Kidney (tissue), 14 donors: ENCODE results near the gene CD69. TPM values are rescaled to one million over a fixed set of nuclear protein-coding genes. Genes with fewer than 3 reads are reported as not detected.

Experiments
- DNase-seq, 5 donors: peaks; one replicate each; pipeline ENCODE4 v3.0.0-alpha.2; 2013 to 2020
- FAIRE-seq: peaks from 2 replicates; lab custom pipeline; 2012; peaks lifted over from hg19 to GRCh38; lab: Jason Lieb, UNC
- H3K27ac ChIP-seq, 2 donors: one replicate each; pipeline ENCODE4 v1.7.0; 2013; ENCODE audit warnings: low read depth in 2 of 2, low read length in 2 of 2, inconsistent platforms in 1 of 2
- H3K27me3 ChIP-seq: one replicate; pipeline ENCODE4 v1.7.1; 2013; ENCODE audit warnings: low read length, inconsistent platforms; ENCODE audit not compliant: control insufficient read depth, insufficient read depth
- H3K36me3 ChIP-seq, 3 donors: one replicate each; pipeline versions ENCODE4 v1.7.0 to v1.7.1; 2013; ENCODE audit warnings: low read length in 3 of 3, control low read depth in 1 of 3, inconsistent platforms in 1 of 3; ENCODE audit not compliant: insufficient read depth in 3 of 3, control insufficient read depth in 2 of 3
- H3K4me1 ChIP-seq, 3 donors: one replicate each; pipeline versions ENCODE4 v1.7.0 to v1.7.1; 2013; ENCODE audit warnings: low read length in 3 of 3, inconsistent platforms in 1 of 3, low read depth in 1 of 3; ENCODE audit not compliant: control insufficient read depth in 2 of 3, insufficient read depth in 2 of 3
- H3K4me3 ChIP-seq, 3 donors: one replicate each; pipeline versions ENCODE4 v1.7.0 to v1.8.1; 2013; ENCODE audit warnings: low read length in 3 of 3, control low read depth in 1 of 3, inconsistent platforms in 1 of 3
- H3K9ac ChIP-seq, 3 donors: one replicate each; pipeline versions ENCODE4 v1.7.0 to v1.7.1; 2013; ENCODE audit warnings: low read length in 3 of 3, control low read depth in 1 of 3, inconsistent platforms in 1 of 3
- H3K9me3 ChIP-seq, 3 donors: one replicate each; pipeline versions ENCODE4 v1.7.0 to v1.7.1; 2013; ENCODE audit warnings: low read length in 3 of 3, control low read depth in 1 of 3, inconsistent platforms in 1 of 3; ENCODE audit not compliant: control insufficient read depth in 2 of 3, insufficient read depth in 1 of 3
- CTCF ChIP-seq: IDR thresholded peaks from 3 replicates; pipeline ENCODE4 v1.5.1; 2012; ENCODE audit warnings: mild to moderate bottlenecking, moderate library complexity, borderline replicate concordance; ENCODE audit not compliant: insufficient read depth; ENCODE audit errors: extremely low read depth
- intact Hi-C: fragments of 100-400 bp; cut with DNase I; formaldehyde crosslinking; loops from one replicate; pipeline ENCODE4 v1.11.1; 2022
- polyA plus RNA-seq: library from polyadenylated mRNA; stranded (reverse); fragments of 350-450 nt; fragmentation: Illumina TruSeq; extraction: RNeasy Lipid Tissue Mini Kit (QIAGEN cat#74804); gene quantifications from one replicate; pipeline ENCODE4 v1.2.3, GENCODE V29; 2014; ENCODE audit warnings: low read depth, low replicate concordance; ENCODE audit not compliant: insufficient read depth
- total RNA-seq: library from RNA; stranded (reverse); fragmentation: NEBNext Ultra II Directional; extraction: Animal tissue kit (Norgen Biotek cat#: 25700); gene quantifications from one replicate; pipeline ENCODE4 v1.2.1, GENCODE V29; 2021
- donor health status: control.
- donor health status: control.
- donor health status: control.
- donor health status: control.
- donor health status: control.
- donor health status: DM: yes; HTN: yes; CAD: no.
- donor health status: Normal renal cell carcinoma (clear cell type).

CD69 gene
- total and polyA plus RNA-seq, 2 donors from 2014 or later: 2.2 to 25.0 TPM

DNA sequence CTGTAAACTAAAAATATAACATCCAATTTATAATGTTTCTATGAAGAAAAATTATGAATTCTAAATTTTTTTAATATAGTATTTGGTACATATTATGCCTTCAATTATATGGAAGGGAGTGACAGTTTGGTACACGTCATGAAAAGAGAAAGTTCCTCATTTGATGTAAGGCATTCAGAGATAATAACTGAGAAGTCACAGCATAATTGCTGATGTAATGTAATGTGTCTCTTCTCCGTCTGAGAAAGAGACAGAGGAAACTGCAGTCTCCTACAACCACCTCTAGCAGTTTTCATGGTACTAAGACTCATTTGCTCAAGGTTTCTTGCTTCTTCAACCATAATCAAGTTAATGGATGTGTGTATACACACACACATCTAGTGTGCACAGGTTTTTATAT is 2.3 kb upstream of the CD69 start:
- H3K9ac ChIP-seq: no peak overlapping the region
- intact Hi-C loops: no loop called here
- H3K4me3 ChIP-seq: no peak overlapping the region
- FAIRE-seq: no peak
- TF ChIP-seq CTCF: no peak
- no peak overlapping the region for H3K27ac ChIP-seq
- H3K36me3 ChIP-seq: no peaks in the 10 kb centered on the region
- no peaks in the 10 kb centered on the region for H3K27me3 ChIP-seq
- no peak for DNase-seq
- no peaks in the 10 kb centered on the region for H3K4me1 ChIP-seq
- H3K9me3 ChIP-seq: no peaks in the 10 kb centered on the region

GRCh38 chr12:9762369-9762768 is 1.7 kb upstream of the CD69 start:
- no peak for DNase-seq
- intact Hi-C loops: no loop called here
- TF ChIP-seq CTCF: no peak
- Histone ChIP-seq H3K36me3 (no peaks in the 10 kb centered on the region), H3K27me3 (no peaks in the 10 kb centered on the region), H3K27ac (no peak overlapping the region), H3K4me1 (no peaks in the 10 kb centered on the region), H3K9ac (no peak overlapping the region), H3K9me3 (no peaks in the 10 kb centered on the region), H3K4me3 (no peak overlapping the region)
- no peak for FAIRE-seq

DNA sequence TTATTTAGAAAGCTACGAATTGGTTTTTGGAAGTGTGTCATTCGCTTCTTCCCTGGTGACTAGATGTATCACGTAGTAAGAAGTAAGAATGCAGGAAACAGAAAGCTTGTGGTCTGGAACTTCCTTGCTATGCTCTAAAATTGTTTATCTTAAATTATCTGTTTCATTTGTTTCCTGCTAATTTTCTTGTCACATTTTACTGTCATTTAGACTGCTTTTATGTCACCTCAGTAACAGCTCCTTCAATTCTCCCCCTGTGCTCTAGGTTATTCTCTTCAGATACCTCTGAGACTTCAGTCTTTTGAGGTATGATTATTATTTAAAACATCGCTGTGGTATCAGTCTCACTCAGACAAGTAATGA is 699 bp upstream of the CD69 start:
- H3K4me1 ChIP-seq: no peaks in the 10 kb centered on the region
- H3K9ac ChIP-seq: no peak overlapping the region
- no peak overlapping the region for H3K4me3 ChIP-seq
- no peaks in the 10 kb centered on the region for H3K9me3 ChIP-seq
- H3K27ac ChIP-seq: no peak overlapping the region
- FAIRE-seq: no peak
- no peak for DNase-seq
- no peaks in the 10 kb centered on the region for H3K27me3 ChIP-seq
- H3K36me3 ChIP-seq: no peaks in the 10 kb centered on the region
- no peak for TF ChIP-seq CTCF
- intact Hi-C loops: no loop called here

DNA sequence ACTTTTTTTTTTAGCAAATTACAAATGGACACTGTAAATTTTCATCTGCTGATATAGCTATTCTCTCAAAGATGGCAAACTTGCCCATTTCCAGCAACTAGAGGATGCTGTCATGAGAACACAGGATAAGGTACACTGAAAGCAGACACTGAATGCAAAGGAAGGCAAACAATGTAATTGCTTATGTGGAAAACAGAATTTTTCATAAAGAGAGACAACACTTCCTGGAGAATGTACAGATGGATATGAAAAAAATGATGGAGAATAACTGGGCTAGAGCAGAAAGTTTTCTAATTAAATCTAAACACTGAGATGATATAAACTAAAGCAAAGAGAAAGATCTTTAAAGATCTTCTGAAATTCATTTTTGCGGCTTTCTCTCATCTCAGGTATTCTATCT is 581 bp downstream of the CD69 start:
- Histone ChIP-seq H3K4me1 (no peaks in the 10 kb centered on the region), H3K36me3 (no peaks in the 10 kb centered on the region), H3K27ac (no peak overlapping the region), H3K27me3 (no peaks in the 10 kb centered on the region), H3K4me3 (no peak overlapping the region), H3K9ac (no peak overlapping the region), H3K9me3 (no peaks in the 10 kb centered on the region)
- no peak for DNase-seq
- intact Hi-C loops: no loop called here
- FAIRE-seq: no peak
- TF ChIP-seq CTCF: no peak
